Stimulated activated CD4-positive, alpha-beta T cell treated with anti-CD3 and anti-CD28 coated beads, Interleukin-2, amount 100 ng/mL, for 4 hours (primary cell): ENCODE measurements around the gene FGD6.

Experiments used
- DNase-seq: peaks from one replicate; pipeline ENCODE4 v3.0.0-alpha.2; 2020; ENCODE audit warnings: low read depth

Gene FGD6

DNA sequence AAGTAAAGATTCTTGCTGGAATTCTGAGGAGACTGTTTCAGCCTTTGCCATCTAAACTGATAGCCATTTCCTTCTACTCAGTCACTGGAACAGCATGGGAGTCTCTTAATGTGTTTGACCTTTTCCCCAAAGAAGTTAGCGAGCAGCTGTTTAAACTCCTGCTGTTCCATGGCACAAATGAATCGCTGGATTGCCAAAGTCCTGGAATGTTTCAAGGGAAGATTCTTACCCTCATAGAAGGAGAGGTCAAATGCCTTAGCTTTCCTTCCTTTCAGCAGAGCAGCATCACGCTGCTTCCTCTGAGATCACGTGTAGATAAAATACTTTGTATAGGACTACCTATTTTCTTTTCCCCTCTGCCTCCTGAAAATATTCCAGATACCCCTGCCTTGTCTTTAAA lies 133.3 kb downstream of the FGD6 start:
- no peak for DNase-seq

DNA sequence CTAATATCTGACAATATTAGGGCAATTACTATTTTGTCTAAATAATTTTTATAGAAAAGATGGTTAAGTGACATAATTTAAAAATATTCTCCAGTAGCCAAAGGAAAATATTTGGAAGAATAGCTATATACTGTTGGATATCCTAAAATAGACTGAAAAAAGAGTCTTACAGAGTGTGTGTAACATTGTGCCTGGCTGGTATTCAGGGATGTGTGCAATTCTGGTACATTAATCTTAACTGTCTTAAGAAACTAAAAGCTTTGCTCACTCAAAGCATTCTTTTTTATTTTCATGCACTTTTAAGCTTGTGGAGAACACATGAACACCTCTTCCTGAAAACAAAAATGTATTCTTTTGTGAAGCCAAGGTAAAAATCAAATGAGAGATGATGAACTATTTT lies 133.8 kb downstream of the FGD6 start:
- no peak for DNase-seq

DNA sequence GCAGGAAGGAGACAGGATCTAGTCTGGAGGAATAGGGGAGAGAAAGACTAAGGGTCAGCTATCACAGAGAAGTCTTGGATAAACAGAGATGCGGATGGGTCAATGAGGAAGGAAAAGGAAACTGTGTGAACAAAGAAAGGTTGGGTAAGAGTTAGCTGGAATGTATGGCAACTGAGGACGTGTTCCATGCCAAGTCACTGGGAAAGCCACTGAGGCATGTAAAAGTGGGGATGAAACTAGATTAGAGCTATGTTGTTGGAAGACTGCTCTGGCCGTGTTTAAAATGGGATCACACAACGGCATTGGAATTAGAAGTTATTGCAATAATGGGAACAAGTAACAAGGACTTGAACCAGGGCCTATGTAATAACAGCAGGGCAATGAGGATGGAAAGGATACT lies 139.9 kb downstream of the FGD6 start:
- DNase-seq = no peak

DNA sequence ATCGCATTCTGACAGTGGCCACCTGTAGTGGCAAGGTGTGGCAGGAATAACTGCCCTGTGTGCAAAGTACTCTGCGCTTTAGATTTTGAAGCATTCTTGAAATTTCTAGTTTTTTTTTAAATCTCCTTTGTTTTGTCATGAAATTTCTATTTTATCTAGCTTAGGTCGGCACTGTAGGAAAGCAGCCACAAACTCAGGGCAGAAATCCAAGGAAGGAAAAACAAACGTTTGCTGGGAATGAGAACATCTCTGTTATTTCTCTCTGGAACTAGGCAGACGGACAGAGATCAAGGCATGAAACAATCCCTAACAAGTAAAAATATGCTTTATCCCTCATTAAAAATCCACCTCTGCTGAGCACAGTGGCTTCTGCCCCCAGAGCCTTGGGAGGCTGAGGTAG lies 142.5 kb downstream of the FGD6 start:
- DNase-seq = no peak

DNA sequence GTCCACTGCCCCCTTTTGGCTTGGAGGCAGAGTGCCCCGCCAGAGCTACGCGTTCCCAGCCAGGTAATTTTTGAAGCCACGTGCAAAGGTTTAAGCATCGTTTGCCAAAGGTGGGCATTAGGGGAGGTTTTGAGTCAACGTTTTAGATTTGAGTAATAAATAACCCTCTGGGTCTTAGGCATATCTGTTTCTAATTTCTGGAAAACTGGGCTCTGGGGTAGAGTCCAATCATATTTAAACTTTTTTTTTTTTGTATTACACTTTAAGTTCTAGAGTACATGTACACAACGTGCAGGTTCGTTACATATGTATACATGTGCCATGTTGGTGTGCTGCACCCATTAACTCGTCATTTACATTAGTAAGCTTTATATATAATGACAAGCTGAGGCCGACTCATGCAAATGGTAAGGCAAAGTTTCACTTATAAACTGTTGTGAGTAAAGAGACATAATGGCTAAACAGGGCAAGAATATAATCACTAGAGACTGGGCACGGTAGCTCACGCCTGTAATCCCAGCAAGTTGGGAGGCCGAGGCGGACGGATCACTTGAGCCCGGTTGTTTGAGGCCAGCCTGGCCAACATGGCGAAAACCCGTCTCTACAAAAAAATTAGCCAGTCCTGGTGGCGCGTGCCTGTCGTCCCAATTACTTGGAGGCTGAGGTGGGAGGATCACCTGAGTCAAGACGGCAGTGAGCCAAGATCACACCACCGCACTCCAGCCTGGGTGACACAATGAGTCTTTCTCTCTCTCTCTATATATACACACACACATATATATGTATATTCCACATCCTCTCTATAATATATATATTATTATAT lies 143.4 kb downstream of the FGD6 start:
- DNase-seq = no peak

DNA sequence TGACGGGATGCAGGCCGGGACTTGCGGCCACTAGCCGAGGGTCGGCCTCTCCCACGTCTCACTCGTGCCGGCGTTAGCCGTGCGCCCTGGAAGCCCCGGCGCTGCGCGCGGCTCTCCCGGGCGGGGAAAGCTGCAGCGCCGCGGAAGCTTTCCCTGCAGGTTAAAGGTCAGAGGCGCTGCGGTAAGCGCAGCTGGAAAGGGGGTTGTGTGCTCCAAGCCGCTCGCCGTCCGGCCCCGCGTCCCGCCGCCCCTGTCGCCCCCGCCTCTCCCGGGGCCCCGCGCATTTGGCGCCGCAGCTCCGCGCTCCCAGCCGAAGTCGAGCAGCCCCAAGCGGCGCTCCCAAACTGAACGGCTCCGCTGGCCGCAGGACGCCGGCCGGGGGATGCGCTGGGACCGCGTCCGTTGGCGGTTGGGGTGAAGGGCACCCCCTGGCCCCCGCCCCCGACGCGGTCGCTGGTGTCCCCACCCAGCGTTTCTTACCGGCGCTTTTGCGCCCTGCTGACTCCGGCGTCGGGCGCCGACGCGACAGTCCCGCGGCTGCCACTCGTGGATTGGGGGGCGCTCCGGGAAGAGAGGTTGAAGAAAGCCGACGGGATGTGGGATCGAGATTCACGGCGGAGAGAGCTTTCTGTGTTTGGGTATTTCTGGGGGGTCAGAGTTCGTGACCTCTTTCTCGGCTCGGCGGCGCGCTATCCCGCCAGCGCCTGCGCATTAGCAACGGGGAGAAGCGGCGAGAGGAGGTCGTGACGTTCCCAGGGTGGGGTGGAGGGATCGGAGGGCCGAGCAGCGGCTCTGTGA lies 144.2 kb downstream of the FGD6 start, which contains the start of gene NR2C1:
Gene NR2C1 (minus strand): TSS at position 719 of the 798 bp plus-strand sequence. CDS start 6,234 bp downstream, outside the sequence.
- DNase-seq = peak; percentile 90

DNA sequence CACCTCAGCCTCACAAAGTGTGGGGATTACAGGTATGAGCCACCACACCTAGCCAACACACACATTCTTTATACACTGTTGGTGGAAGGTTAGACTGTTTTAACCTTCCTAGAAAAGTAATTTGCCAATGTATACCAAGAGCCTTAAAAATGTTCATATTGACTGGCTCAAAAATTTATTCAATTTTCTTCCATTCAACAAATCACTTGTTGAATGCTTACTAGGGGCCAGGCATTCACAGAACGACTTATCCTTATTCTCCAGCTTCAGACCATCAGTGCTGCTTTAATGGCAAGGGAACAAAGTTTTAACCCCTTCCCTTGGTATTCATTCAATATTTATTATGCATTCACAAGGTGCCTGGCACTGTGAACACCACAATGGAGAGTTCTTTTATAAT lies 146.9 kb downstream of the FGD6 start:
- DNase-seq = no peak

DNA sequence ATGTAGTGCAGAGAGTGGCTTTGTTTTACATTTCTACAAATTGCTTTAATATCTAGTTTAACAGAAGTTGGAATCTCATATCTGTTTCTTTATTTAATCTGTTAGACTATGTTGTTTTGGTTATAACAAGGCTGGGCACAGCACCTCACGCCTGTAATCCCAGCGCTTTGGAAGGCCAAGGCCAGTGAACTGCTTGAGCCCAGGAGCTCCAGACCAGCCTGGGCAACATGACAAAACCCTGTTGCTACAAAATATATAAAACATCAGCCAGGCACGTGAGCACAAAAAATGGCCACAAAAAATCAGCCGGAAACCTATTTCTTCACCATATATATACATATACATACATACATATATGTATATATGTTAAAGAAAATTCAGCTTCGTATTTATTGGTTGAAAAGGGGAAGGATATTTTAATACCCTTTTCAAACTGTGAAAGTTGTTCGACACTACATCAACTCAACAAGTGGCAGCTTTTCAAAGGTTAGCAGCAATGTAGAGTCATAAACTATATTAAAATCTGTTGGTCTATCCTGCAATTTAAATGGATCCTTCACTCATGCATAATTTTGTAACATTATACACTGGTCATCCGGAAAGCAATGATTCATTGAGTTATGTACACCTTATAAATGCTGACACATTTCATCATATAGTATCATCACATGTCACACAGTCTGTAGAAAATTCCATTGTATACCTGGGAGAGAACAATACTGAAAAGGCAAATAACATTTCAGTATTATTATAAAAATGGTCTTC lies 151.0 kb downstream of the FGD6 start:
- no peak for DNase-seq

DNA sequence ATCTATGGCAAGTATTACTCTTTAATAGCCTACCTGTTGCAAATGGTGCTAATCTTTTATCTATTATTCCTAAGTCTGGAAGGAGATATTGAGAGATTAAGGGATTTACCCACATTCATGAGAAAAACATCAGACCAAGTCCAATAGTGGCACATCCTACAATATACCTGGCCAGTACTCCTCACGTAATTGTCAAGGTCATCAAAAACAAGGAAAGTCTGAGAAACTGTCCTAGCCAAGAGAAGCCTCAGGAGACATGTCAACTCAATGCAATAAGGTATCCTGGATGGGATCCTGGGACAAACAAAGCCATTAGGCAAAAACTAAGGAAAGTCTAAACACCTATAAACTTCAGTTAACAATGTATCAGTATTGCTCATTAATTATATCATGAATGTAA lies 156.3 kb downstream of the FGD6 start:
- DNase-seq = no peak

DNA sequence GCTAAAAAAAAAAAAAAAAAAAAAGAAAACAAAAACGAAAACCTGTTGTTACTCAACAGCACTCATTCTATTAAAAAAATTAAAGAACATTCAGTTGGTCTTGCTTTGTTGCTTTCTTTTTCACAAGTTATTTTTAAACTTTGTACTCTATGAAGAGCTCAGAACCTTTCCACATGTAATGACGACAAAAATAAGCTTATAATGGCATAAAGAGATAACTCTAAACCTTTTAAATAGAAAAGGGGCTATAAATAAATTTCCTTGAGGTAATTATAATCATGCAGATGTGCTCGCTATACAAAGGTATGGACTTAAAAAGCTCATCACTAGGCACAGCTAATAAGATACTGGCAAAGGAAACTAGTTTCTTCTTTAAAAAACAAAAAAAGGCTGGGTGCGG lies 157.3 kb downstream of the FGD6 start:
- no peak for DNase-seq

DNA sequence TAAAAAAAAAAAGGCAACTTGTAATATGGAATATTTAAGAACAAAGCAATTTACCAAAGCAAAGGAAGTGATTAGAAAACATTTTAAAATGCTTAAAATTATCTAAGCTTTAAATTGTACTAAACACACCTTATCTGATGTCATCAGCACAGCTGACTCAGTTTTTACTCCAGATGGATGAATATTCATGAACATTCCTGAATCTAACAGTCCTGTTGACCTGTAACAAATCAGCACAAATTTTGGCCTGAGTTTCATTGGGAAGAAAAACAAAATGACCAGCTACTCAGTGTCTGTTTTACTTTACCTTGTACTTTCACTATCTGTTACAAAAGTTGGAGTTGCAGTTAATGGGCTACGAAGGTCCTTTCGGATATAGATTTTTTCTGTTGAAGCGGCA lies 159.8 kb downstream of the FGD6 start:
- DNase-seq = no peak

DNA sequence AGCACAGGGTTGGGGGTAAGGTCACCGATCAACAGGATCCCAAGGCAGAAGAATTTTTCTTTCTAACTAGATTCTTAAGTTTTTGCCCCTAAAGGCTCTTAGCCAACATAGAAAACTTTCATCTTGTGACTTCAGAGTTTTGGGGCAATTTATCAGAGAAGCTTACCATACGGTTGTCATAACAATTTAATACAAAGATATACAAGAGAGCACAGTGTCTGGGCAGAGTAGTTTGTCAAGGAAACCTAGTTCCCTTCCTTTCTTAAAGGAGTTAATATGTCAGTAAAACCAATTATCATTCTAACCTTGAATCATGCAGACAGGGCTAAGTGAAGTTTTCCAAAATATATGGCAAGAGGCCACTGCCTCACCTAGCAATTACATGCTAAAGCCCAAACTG lies 162.2 kb downstream of the FGD6 start:
- no peak for DNase-seq

DNA sequence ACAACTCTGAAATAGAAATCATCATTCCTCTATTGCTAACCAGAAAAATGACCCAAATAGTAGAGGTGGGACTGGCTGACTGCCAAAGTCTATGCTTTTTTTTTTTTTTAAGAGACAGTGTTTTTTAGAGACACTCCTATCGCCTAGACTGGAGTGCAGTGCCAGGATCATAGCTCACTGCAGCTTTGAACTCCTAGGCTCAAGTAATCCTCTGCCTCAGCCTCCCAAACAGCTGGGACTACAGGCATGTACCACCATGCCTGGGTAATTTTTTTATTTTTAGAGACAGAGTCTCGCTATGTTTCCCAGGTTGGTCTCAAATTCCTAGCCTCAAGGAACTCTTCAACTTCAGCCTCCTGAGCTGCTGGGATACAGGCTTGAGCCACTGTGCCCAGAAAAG lies 163.1 kb downstream of the FGD6 start:
- DNase-seq = no peak

DNA sequence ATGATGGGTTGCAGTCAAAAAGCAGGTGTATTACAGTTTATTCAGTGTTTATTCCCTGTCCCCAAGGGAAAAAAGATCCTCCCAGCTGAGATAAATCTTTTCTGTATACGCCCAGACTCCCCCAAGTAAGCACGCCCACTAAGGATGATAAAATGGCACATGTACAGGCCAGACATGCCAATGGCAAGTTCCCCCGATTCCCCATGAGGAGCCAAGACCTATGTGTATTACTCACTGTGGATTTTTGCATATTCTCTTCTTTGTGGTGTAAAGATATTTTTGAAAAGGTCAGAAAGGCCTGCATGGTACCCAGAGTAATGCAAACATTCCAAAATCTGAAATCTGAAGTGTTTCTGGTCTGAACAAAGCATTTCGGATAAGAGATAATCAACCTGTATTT lies 166.0 kb downstream of the FGD6 start:
- no peak for DNase-seq

DNA sequence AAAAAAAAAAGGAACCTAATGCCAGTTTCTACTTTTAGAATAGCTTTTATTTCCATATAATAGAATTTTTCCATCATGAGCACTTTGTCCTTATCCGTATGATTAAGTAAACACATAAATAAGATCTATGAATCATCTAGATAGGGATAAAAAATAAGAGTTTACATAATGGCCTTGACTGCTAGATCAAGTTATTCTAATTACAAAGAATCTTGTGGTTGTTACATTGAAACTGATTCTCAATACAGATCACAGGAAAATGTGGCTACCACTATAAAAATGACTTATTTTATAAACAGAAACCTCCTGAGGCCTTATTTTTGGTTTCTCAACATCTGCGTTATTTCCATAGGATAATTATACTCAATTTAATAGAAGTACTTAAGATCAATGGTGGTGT lies 179.4 kb downstream of the FGD6 start:
- DNase-seq = no peak

DNA sequence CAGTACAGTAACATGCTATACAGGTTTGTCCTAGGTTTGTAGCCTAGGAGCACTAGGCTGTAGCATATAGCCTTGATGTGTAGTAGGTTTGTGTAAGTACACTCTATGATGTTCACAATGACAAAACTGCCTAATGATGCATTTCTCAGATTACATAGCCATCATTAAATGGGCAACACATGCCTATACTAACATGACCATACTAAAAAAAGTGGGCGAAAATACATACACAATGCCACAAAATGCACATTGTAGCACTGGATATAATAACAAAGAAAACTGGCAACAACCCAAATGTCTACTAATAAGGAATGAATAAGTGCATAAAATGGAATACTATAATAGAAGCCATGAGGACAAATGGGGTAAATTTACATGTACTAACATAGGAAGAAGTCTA lies 182.5 kb downstream of the FGD6 start:
- DNase-seq = no peak
